H1 (cell line): Measurements from ENCODE around the gene EHBP1. TPM values are rescaled to one million over a fixed set of nuclear protein-coding genes. Genes with fewer than 3 reads are reported as not detected.

Source experiments
- SP4 ChIP-seq: IDR thresholded peaks from 2 replicates; pipeline ENCODE4 v1.6.1; 2012; ENCODE audit warnings: low read length, inconsistent platforms
- polyA plus RNA-seq, 7 experiments: library from polyadenylated mRNA; depleted of rRNA in 3 of 7; stranded (reverse) in 5 of 7; unstranded in 2 of 7; fragments of >200 nt in 5 of 7; fragments of 200-250 nt in 2 of 7; gene quantifications; 1 replicate in 5 of 7; 2 replicates in 1 of 7; 4 replicates in 1 of 7; pipeline versions ENCODE4 v1.2.1 to v1.2.3, GENCODE V29; 2011 to 2013; ENCODE audit warnings: missing spikeins in 2 of 7, mixed read lengths in 2 of 7
- total RNA-seq: library from RNA; stranded (reverse); fragmentation: NEBNext Ultra II Directional; extraction: Animal tissue kit (Norgen Biotek cat#: 25700); gene quantifications from 2 replicates; pipeline ENCODE4 v1.2.1, GENCODE V29; 2021

EHBP1 gene
- total and polyA plus RNA-seq, 2 of the 8 experiments (the other 6 are each of a cell fraction or from before 2014, with no cell fraction given), result 12.0 to 64.1 TPM

DNA sequence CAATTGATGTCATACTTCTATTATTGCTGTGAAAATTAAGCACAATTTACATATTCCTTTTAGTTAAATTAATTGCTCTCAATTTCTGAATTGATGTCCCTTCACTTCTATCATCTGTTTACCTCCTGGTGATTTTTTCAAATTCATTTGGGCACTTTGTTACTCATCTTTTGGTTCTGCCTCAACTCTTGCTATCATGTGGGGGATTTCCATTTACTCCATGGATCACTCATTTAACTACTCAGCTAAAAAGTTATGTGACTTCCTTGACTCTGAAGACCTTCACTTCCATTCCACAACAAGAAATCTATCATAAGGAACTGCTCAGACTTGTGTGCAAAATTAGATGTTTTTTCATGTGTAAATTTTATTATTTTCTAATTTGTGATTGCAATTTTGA, 126.2 kb downstream of the EHBP1 start (continued):
- no peak for TF ChIP-seq SP4
- TF ChIP-seq, all 59 proteins: peak for 0
